ENCODE results near the gene WNT2B.

The WNT2B gene

GRCh38 chr1:112505400-112505785 is 3.4 kb upstream of the WNT2B start:
- no peak for DNase-seq

GRCh38 chr1:112505878-112506277 is 2.9 kb upstream of the WNT2B start:
- no peak for DNase-seq

- DNase-seq, result no peak
Measured at GRCh38 chr1:112506306-112506705, 2.5 kb upstream of the WNT2B start.

GRCh38 chr1:112506731-112507130 is 2.0 kb upstream of the WNT2B start:
- DNase-seq, result no peak

- no peak for DNase-seq
Measured at GRCh38 chr1:112507336-112507735, 1.4 kb upstream of the WNT2B start.

GRCh38 chr1:112507921-112508277 is 866 bp upstream of the WNT2B start:
- DNase-seq, result peak in 1 of 2 donors; percentile 16

- DNase-seq, result peak in 1 of 2 donors; percentile 13
Measured at GRCh38 chr1:112509005-112509659, 367 bp downstream of the WNT2B start.

- no peak for DNase-seq
Measured at GRCh38 chr1:112509660-112510178, 954 bp downstream of the WNT2B start.

GRCh38 chr1:112510340-112510739 is 1.6 kb downstream of the WNT2B start:
- no peak for DNase-seq

GRCh38 chr1:112511897-112512296 is 3.1 kb downstream of the WNT2B start:
- DNase-seq, result no peak

- no peak for DNase-seq
Measured at GRCh38 chr1:112513112-112513870, 4.5 kb downstream of the WNT2B start.

GRCh38 chr1:112514901-112515300 is 6.1 kb downstream of the WNT2B start:
- no peak for DNase-seq

- DNase-seq, result no peak
Measured at GRCh38 chr1:112515311-112516009, 6.7 kb downstream of the WNT2B start.

- DNase-seq, result no peak
Measured at GRCh38 chr1:112516141-112516540, 7.4 kb downstream of the WNT2B start.

GRCh38 chr1:112517231-112517630 is 8.5 kb downstream of the WNT2B start:
- no peak for DNase-seq

- no peak for DNase-seq
Measured at GRCh38 chr1:112517646-112518045, 8.9 kb downstream of the WNT2B start.

GRCh38 chr1:112518186-112518585 is 9.4 kb downstream of the WNT2B start:
- no peak for DNase-seq

GRCh38 chr1:112520166-112520565 is 11.4 kb downstream of the WNT2B start:
- DNase-seq, result no peak

- no peak for DNase-seq
Measured at GRCh38 chr1:112522621-112523020, 13.9 kb downstream of the WNT2B start.

GRCh38 chr1:112524251-112524650 is 15.5 kb downstream of the WNT2B start:
- DNase-seq, result no peak

- no peak for DNase-seq
Measured at GRCh38 chr1:112524986-112525385, 16.2 kb downstream of the WNT2B start.

GRCh38 chr1:112527266-112528010 is 18.7 kb downstream of the WNT2B start:
- no peak for DNase-seq

- no peak for DNase-seq
Measured at GRCh38 chr1:112528076-112528475, 19.3 kb downstream of the WNT2B start.
